Measurements from ENCODE around the gene TMIE.
A peak's percentile ranks its signal among the peaks of the same experiment; 100 is the strongest.
"Not testable (repeated sequence)": the region's sequence is repeated elsewhere in the genome, so short reads cannot be mapped to it uniquely, and the experiment has no call there.

The TMIE gene

GRCh38 chr3:46749129-46749528, 47.9 kb downstream of the TMIE start:
- TF ChIP-seq, protein P1, sequence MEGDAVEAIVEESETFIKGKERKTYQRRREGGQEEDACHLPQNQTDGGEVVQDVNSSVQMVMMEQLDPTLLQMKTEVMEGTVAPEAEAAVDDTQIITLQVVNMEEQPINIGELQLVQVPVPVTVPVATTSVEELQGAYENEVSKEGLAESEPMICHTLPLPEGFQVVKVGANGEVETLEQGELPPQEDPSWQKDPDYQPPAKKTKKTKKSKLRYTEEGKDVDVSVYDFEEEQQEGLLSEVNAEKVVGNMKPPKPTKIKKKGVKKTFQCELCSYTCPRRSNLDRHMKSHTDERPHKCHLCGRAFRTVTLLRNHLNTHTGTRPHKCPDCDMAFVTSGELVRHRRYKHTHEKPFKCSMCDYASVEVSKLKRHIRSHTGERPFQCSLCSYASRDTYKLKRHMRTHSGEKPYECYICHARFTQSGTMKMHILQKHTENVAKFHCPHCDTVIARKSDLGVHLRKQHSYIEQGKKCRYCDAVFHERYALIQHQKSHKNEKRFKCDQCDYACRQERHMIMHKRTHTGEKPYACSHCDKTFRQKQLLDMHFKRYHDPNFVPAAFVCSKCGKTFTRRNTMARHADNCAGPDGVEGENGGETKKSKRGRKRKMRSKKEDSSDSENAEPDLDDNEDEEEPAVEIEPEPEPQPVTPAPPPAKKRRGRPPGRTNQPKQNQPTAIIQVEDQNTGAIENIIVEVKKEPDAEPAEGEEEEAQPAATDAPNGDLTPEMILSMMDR (IDR thresholded peaks at IDR 0.05; ENCODE audit: control insufficient read depth, extremely low read depth, insufficient read depth): no peak
- no peak overlapping the region for H3K4me3 ChIP-seq (ENCODE audit: low read depth, low read length)
- DNase-seq (ENCODE audit: low read depth): no peak

DNA sequence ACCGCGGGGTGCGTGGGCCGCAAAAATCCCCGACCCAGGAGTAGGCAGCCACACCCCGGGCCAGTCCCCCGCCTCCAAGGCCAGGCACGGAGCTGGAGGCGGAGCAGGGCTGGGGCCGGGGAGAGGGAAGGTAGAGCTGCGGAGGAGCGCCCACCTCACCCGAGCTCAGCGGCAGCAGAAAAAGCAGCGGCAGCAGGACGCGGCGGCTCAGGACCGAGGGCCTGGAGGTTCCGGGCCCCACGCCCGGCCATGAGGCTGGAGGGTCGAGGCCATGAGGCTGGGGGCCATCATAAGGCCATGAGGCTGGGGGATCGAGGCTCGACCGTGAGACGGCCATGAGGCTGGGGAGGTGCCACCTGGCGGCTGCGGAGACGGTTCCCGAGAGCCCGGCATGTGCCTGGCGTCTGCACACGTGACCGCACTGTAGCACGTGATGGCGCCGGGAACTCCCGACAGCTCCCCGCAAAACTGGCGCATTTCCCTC, 49.4 kb downstream of the TMIE start:
- TF ChIP-seq, protein P1 (IDR thresholded peaks at IDR 0.05; ENCODE audit: control insufficient read depth, extremely low read depth, insufficient read depth): no peak
- no peak for DNase-seq (ENCODE audit: low read depth)
- H3K4me3 ChIP-seq (ENCODE audit: low read depth, low read length): no peak overlapping the region

GRCh38 chr3:46753127-46753526, 51.9 kb downstream of the TMIE start:
- not testable (repeated sequence) for H3K4me3 ChIP-seq (ENCODE audit: low read depth, low read length); DNase-seq (ENCODE audit: low read depth)

GRCh38 chr3:46755646-46756045, 54.5 kb downstream of the TMIE start:
- TF ChIP-seq, protein P1 (IDR thresholded peaks at IDR 0.05; ENCODE audit: control insufficient read depth, extremely low read depth, insufficient read depth): no peak
- H3K4me3 ChIP-seq (ENCODE audit: low read depth, low read length): no peak overlapping the region

DNA sequence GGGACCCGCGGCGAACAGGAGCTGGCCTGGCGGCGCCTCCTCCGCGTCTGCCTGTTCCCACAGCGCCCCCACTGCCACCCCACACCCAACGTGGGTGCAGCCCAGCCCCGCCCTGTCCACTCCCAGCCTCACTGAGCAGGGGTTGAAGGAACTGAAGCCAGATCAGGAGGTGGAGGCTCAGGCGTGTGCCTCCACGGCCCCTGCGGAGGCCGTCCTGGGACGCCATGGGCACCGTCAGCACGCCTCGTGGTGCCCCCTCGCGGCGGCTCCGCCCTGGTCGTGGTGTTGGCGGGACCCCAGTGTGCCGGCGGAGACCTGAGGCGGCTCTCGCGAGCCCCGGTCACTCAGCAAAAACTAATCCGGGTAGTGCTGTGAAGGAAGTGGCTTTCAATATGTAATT, 55.5 kb downstream of the TMIE start:
- H3K4me3 ChIP-seq (ENCODE audit: low read depth, low read length): no peak overlapping the region
- TF ChIP-seq, protein P1 (IDR thresholded peaks at IDR 0.05; ENCODE audit: control insufficient read depth, extremely low read depth, insufficient read depth): peak; percentile 10; the same call in 1 of the 2 replicates
- DNase-seq (ENCODE audit: low read depth): no peak

More at GRCh38 chr3:46755646-46756045, 54.5 kb downstream of the TMIE start:
- no peak for DNase-seq (ENCODE audit: low read depth)

- TF ChIP-seq, protein P1 (IDR thresholded peaks at IDR 0.05; ENCODE audit: control insufficient read depth, extremely low read depth, insufficient read depth): no peak
- no peak overlapping the region for H3K4me3 ChIP-seq (ENCODE audit: low read depth, low read length)
- DNase-seq (ENCODE audit: low read depth): no peak
Observed at GRCh38 chr3:46759239-46760167, 58.3 kb downstream of the TMIE start.

Measured in LNCaP clone FGC (cell line).